Left ventricle myocardium superior (tissue), 1 donor: ENCODE measurements around the gene ASPSCR1. TPM values are rescaled to one million over a fixed set of nuclear protein-coding genes. Genes with fewer than 3 reads are reported as not detected.

Source experiments
- ATAC-seq: fragments of 200-7000 bp; cut with Tn5 transposase; one replicate; pipeline ENCODE4 v1.9.1; 2020; ENCODE audit warnings: mild to moderate bottlenecking, moderate library complexity
- DNase-seq: peaks from one replicate; pipeline ENCODE4 v3.0.0-alpha.2; 2020
- intact Hi-C: fragments of 100-400 bp; cut with micrococcal nuclease; formaldehyde crosslinking; loops from one replicate; pipeline ENCODE4 v1.11.0; 2022
- total RNA-seq: library from RNA; stranded (reverse); fragmentation: NEBNext Ultra II Directional; extraction: Animal tissue kit (Norgen Biotek cat#: 25700); gene quantifications from one replicate; pipeline ENCODE4 v1.2.1, GENCODE V29; 2021
- donor health status: DM: no; HTN: yes; CAD: no; lungs with severe emphysema.

ASPSCR1 gene
- total RNA-seq, 1 donor from 2014 or later, result 25.4 TPM

DNA sequence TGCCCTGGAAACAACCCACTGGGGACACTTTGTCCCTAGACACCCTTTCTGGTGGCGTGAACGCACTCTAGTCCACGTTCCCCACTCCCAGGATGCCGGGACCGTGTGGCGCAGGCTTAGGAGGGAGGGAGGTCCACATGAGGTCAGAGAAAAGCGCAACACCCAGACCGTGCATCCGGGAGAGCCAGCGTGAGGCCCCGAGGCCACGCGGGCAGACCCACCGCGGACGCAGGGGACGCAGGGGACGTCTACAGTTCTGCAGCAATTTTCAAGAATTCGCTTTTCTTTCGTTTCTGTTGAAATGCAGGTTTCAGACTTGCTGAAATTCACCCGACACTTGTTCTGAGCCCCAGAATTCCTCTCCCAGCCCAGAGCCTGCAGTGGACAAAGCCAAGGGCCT, 69.5 kb downstream of the ASPSCR1 start:
- no peak for DNase-seq
- intact Hi-C loops, result no loop called here
- no peak for ATAC-seq

DNA sequence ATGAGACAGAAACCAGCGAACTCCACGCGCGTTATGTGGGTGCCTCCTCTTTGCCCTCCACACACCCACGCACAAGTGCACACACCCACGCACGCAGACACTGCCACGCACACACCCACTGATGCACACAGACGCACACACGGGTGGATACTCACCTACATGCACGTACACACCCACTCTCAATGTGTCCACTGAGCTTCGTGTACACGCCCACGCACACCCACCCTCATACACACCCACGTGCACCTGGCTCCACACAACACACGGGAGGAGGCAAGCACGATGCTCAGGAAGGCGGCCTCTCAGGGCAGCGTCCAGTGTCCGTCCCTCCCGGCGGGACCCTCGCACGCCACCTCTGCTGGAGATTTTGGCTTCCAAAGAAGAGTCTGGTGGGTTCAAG, 70.0 kb downstream of the ASPSCR1 start:
- DNase-seq (no peak), ATAC-seq (no peak)
- intact Hi-C loops, result no loop called here

DNA sequence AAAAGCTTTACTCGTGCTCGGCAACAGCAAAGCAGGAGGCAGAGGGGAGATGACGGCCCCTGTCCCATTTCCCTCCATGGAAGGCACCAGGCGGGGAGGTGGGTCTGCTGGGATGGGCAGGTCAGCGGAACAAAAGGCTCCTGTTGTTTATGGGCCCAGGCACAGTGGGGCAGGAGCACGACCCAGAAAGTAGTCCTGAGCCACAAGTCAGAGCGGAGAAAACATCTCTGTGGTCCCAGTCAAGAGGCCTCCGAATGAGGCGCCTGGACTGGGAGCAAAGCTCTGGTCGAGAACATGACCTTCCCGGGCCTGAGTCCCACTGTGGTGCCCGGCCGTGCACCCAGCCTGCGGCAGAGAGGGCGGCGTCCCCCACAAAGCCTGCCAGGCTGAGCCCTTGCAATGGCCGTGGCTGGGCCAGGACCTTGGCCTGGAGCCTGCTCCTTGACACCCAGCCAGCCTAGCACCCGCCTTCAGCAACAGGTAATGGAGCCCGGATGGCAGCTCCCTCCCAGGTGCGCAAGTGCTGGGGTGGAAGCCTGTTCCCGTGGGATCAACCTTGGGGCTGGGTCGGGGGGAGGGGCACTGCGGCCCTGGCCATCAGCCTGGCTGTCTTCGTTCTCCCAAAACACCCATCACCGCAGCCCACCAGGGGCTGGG, 70.6 kb downstream of the ASPSCR1 start:
- DNase-seq (no peak), ATAC-seq (no peak)
- intact Hi-C loops, result no loop called here

DNA sequence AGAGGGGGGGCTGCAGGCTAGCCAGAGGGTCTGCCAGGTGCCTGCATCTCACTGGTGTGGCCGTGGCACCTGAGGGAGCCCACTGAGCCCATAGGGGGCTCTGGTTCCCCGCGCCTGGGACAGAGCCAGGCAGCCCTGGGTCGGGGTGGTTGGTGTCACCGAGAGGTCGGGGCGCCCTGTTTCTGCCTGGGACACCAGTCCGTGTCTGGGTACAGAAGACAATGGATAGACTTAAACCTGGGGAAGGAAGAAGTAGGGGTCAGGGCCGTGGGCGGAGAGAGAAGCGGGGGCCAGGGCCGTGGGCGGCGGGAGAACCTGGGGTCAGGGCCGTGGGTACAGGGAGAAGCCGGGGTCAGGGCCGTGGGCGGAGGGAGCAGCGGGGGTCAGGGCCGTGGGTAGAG, 71.1 kb downstream of the ASPSCR1 start:
- no peak for ATAC-seq
- DNase-seq, result no peak
- intact Hi-C loops, result no loop called here

DNA sequence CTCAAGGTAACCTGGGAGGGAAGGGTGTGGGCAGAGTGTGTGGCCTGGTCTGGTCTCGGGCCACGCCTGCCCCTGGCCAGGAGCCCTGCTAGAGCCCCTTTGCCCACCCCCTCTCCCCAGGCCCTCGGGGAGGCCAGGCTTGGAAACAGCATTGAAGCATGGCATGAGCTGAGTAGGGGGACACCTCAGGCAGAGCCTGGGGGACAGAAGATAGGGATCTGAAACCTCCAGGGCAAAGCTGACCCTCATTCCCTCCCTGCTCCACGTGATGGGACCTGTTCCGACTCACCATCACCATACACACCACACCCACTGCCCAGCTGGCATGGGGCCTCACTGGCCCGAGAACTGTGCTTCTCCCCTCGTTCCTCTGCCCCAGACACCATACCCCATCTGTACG, 71.7 kb downstream of the ASPSCR1 start:
- no peak for DNase-seq
- intact Hi-C loops, result no loop called here

DNA sequence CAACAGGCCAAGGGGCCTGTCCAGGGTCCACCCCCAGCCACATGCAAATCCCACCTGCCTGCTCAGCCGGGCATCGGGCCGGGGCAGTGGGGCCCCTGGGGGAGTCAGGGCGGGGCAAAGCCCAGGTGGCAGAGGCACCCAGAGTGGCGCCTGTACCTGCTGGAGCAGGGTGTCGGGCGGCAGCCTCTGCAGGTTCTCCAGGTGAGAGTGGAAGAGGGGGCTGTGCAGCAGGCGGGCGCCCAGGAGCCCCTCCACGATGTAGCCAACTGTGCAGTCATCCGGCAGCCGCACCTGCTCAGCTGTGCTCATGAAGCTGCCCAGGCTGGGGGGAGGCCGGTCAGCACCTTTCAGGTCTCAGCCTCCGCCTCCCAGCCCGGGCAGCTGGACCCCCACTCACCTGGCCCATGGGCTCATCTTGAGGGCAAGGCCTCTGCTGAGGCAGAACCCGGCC, 72.1 kb downstream of the ASPSCR1 start:
- intact Hi-C loops, result no loop called here
- ATAC-seq, result no peak
- DNase-seq, result peak; percentile 20

More for the DNA sequence above, 71.7 kb downstream of the ASPSCR1 start:
- no peak for ATAC-seq

DNA sequence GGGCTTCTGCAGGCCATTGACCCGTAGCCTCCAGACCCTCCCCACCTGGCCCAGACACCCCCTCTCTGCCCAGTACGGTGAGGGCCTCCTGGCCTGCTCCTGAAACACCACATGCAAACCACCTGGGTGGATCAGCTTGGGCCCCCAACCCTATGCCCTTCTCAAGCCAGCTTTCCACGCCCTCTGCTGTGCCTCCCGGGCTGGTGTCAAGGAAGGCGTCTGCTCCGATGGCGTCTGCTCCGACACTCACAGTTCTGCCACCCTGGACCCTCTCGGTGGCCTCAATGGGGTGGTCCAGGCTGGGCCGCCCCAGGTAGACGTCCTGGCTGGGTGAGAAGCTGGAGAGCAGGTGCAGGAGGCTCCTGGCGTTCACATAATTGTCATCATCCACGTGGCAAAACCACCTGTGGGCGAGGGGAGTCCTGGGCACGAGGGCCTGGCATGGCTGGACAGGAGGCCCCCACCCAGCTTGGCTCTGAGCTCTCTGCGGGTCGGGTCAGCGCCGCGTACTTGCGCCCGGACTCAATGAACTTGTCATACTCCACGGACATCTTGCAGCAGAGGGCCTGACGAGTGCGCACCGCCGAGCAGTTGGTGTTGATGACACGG, 72.8 kb downstream of the ASPSCR1 start:
- peak; percentile 22 for DNase-seq
- no peak for ATAC-seq
- intact Hi-C loops, result no loop called here

DNA sequence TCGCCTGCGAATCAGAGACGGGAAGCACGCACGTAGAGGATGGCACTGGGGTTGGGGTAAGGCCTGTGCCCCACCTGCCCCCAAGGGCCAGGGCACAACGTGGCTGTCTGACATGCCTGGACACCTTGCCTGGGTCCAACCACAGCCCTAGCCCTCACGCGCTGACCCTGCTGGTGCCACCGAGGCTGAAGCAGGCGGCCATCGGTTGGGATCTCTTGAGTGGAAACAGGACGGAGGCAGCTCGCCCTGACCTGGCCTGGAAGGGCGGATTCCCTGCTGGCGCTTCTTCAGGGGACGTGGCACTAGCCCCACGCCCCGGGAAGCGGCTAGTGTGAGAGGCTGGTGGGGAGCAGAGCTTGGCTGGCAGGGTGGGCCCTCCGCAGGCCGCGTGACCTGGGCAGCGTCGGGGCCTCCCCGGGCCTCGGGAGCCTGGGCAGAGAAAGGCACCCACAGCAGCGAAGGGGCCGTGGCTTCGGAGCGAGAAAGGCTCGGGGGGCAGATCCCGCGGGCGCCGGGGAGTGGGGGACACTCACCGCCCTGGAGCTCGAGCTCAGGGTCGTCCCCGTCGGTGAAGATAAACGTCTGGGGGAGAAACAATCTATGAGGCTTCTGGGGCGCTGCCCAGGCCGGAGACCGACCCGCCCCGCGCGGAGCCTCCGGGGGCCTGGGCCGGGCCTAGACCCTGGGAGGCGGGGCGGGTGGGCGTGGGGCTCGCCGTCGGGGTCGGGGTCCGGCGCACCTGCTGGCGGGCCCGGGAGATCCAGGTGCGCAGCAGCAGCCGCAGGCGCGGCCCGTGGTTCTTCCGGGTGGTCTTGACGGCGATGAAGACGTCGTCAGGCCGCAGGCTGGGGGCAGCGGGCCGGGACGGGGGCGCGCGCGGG, 73.6 kb downstream of the ASPSCR1 start:
- intact Hi-C loops, result no loop called here
- DNase-seq (peak; percentile 44), ATAC-seq (peak; percentile 12)

DNA sequence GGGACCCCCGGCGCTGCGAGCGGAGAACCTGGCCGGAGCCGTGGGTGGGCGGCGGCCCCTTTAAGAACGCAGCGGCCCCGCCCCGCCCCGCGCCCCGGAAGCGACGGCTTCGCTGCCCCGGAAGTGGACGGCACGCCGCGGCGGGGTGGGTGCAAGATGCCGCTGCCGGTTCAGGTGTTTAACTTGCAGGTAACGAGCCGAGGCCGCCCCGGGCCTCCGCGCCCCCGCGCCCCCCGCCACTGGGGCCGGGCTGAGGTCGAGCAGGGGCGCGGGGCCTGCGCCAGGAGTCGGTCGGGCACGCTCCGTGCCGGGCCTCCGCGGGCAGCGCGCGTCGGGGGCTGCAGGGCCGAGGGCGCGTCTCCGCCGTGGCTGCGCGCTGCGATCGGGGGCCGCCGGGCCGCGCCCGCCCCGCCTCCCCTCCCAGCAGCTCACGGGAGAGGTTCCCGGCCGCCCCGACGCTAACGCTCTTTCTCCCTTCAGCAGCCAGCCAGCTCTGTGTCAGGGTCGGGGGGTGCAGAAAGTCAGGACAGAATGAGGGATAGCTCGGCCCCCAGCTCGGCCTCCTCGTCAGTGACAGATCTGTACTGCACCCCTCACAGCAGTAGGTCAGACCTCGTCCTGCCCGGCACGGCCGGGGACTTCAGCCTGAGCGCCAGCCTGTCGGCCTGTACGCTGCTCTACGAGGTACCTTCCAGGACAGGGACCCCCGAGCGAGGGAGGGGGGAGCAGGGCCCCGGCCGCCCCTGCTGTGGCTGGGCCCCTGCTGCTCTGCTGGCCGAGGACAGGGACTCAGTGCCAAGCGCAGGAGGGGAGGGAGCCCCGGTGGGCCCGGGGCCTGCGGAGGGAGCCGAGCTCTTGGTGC, 74.6 kb downstream of the ASPSCR1 start, which contains the start of the genes GPS1 and RFNG:
TSS of gene GPS1 (plus strand) at position 123 of the 862 bp plus-strand sequence. CDS start at position 157, 34 bp downstream.
TSS of gene RFNG (minus strand) at position 36 of the 862 bp plus-strand sequence. CDS start 45 bp downstream, outside the sequence.
- intact Hi-C loops, result no loop called here
- DNase-seq (peak; percentile 89), ATAC-seq (peak; percentile 76)

DNA sequence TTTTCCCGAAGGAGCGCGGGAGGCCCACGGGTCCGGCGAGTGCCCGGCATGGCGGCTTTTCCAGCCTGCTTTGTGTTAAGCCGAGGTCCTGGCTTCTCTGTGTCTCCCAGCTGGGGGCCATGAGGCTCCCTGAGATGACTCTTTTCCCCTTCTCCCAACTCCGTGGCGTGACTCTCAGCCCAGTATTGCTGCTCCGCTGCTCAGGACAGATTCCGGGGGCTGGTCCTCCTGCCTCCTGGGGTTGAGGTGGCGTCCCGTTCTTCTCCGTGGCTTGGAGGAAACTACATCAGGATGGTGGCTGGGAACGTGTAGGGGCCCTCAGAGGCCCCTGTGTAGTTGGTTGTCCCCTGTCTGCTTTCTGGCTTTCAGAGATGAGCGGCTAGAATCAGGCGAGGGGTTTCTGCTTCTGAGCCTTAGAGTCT, 75.2 kb downstream of the ASPSCR1 start:
- ATAC-seq (no peak), DNase-seq (no peak)
- intact Hi-C loops, result no loop called here

DNA sequence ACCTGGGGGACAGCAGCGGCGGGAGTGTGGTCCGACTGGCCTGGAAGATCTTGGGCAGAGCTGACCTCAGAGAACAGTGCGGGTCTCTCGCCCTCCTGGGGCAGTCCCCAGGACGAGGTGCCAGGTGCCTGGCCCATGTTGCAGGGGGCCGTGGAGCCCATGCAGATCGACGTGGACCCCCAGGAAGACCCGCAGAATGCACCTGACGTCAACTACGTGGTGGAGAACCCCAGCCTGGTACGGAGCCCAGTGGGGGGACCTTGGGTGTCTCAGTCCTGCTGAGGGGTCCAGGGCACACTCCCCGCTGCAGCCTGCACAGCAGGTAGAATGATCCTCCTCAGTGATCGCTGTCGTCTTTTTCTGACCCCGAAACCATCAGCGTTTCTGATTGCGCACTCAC, 75.7 kb downstream of the ASPSCR1 start:
- intact Hi-C loops, result no loop called here
- DNase-seq (no peak), ATAC-seq (no peak)

DNA sequence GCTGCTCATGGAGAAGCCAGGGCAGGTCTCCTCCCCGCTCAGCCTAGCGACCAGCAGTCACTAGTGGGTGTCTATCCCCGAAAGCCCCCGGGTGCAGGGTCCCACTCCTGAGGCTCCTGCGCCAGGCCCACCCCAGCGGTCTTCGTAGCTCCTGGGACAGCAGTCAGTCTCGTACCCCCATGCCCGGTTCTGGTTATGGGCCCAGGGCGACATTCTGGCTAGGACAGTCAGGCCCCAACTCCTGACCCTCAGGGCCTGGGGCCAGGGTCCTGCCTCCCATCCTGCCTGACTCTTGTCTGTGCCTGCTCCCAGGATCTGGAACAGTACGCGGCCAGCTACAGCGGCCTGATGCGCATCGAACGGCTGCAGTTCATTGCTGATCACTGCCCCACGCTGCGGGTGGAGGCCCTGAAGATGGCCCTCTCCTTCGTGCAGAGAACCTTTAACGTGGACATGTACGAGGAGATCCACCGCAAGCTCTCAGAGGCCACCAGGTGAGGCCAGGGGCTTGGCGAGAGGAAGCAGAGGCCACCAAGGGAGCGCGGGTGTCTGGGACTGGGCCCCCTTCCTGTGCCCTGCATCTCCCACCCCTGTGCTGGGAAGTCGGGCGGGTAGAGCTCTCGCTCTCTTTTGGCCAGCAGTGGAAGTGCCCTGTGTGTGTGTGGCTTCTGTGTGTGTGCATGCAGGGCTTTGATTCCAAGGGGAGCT, 76.3 kb downstream of the ASPSCR1 start:
- DNase-seq (peak; percentile 25), ATAC-seq (no peak)
- intact Hi-C loops, result no loop called here

DNA sequence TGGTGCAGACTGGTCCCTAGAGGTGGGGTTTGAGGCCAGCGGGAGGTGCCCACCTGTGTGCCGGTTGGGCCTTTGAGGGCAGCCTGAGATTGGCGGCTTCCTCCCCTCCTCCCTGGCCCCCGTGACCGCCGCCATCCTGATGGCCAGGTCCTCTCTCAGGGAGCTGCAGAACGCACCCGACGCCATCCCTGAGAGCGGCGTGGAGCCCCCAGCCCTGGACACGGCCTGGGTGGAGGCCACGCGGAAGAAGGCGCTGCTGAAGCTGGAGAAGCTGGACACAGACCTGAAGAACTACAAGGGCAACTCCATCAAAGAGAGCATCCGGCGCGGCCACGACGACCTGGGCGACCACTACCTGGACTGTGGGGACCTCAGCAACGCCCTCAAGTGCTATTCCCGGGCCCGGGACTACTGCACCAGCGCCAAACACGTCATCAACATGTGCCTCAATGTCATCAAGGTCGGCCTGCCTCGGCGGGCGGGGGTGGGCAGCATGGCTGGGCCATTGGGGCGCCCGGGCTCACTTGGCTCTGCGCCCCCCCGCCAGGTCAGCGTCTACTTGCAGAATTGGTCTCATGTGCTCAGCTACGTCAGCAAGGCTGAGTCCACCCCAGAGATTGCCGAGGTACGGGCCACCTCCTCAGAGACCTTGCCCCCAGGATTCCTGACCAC, 77.1 kb downstream of the ASPSCR1 start:
- DNase-seq, result peak; percentile 29
- intact Hi-C loops, result no loop called here
- ATAC-seq, result no peak

DNA sequence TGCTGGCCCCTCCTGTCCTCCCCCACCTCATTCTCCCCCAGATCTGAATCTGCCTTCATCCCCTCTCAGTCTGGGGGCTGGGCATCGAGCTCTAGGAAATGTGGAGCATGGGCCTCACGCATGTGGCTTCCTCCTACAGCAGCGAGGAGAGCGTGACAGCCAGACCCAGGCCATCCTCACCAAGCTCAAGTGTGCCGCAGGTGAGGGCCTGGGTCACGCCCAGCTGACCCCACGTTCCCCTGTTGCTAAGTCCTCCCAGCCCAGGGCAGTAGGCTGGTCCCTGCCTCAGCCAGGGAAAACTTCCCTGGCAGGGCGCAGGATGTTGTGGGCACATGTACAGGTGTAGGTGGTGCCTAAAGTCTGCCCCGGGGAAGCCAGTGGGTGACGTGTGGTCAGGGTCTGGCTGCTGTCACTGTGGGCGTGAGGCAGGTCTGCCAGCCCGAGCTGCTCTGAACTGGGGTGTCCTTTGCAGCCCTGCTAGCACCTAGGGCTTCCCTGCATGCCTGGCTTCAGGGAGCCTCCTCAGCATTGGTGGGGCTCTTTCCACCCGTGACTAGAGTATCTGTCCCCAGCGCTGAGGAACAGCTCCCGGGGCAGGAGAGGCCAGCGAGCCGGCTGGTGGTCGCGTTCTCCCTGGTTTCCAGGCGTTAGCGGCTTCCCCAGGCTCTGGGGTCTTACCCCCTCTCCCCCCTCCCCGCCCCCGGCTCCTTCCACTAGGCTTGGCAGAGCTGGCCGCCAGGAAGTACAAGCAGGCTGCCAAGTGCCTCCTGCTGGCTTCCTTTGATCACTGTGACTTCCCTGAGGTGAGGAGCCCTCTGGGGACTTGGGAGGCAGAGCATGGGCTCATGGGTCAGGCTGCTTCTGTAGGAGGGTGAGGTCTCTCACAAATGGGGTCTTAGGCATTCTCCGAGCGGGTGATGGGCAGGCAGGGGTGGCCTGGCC, 77.9 kb downstream of the ASPSCR1 start:
- DNase-seq (peak; percentile 21), ATAC-seq (no peak)
- intact Hi-C loops, result no loop called here

DNA sequence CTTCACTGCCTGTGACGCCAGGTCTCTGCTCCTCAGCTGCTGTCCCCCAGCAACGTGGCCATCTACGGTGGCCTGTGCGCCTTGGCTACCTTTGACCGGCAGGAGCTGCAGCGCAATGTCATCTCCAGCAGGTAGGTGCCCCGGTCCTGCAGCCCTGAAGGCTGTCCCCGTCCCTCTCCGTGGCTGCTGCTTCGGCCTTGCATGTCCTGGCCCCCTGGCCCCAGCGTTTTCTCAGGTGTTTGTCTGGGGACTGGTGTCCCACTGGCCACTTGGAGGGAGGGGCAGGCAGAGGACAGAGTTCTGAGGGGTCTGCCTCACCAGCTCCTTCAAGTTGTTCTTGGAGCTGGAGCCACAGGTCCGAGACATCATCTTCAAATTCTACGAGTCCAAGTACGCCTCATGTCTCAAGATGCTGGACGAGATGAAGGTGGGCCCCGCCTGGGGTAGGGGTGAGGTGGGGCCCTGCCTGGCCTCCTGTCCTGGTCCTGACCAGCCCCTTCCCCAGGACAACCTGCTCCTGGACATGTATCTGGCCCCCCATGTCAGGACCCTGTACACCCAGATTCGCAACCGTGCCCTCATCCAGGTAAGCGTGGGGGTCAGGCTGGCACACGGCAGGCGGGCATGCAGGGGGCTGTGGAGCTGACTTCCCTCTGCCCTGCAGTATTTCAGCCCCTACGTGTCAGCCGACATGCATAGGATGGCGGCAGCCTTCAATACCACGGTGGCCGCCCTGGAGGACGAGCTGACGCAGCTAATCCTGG, 78.7 kb downstream of the ASPSCR1 start:
- ATAC-seq (no peak), DNase-seq (peak; percentile 21)
- intact Hi-C loops, result no loop called here
